Motor neuron (in vitro differentiated cells): ENCODE results near the gene HIKESHI. TPM values are rescaled to one million over a fixed set of nuclear protein-coding genes. Genes with fewer than 3 reads are reported as not detected.
"Not testable (repeated sequence)": the region's sequence is repeated elsewhere in the genome, so short reads cannot be mapped to it uniquely, and the experiment has no call there.

Experiments used
- ATAC-seq, 8 experiments: fragments of 200-7000 bp; cut with Tn5 transposase; replicated peaks in 6 of 8; 2 replicates each; pipeline ENCODE4 v1.8.0; 2021; ENCODE audit warnings: mild to moderate bottlenecking in 8 of 8, moderate library complexity in 8 of 8
- H3K27ac ChIP-seq, 2 donors: fragments of 250-450 bp; sonication (Bioruptor Pico); 2 replicates each; pipeline ENCODE4 v1.9.0; 2021; ENCODE audit warnings: antibody characterized with exemption in 2 of 2, mild to moderate bottlenecking in 2 of 2, moderate library complexity in 1 of 2
- H3K4me1 ChIP-seq, 2 donors: fragments of 250-450 bp; sonication (Bioruptor Pico); replicated peaks in 1 of 2; 2 replicates each; pipeline ENCODE4 v1.6.1; 2021; ENCODE audit warnings: antibody characterized with exemption in 2 of 2, mild to moderate bottlenecking in 2 of 2, moderate library complexity in 1 of 2
- H3K4me3 ChIP-seq, 5 donors: fragments of 250-450 bp; sonication (Bioruptor Pico); 2 replicates each; pipeline ENCODE4 v1.9.0; 2021; ENCODE audit warnings: antibody characterized with exemption in 5 of 5, mild to moderate bottlenecking in 5 of 5, moderate library complexity in 4 of 5
- WGBS, 10 experiments: fragments of 450-650 bp; shearing (Covaris generic); methylation state at CpG; one replicate each; pipeline ENCODE4 v1.0.0; 2022; 5-methylcytosine and 5-hydroxymethylcytosine counted together
- in situ Hi-C, 9 experiments: fragments of 400-800 bp; cut with MboI; loops; one replicate each; pipeline ENCODE4 v1.15.0; 2021; ENCODE audit warnings: low sequenced_read_pairs in 9 of 9, low pct_unique_long_range_greater_than_20kb in 2 of 9; ENCODE audit not compliant: unreplicated experiment in 9 of 9
- total RNA-seq, 8 experiments: library from RNA; unstranded; fragments of 300-600 nt; gene quantifications; 2 replicates each; pipeline versions ENCODE4 v1.2.3 to v1.2.4, GENCODE V29; 2022

HIKESHI gene
- total RNA-seq, 8 experiments from 2014 or later = 39.0 to 74.1 (median 43.4) TPM

- WGBS, 10 experiments = 56 to 100% (median 100%) methylated on average over 1 of the region's 1 CpG; no CpG with 5 or more reads in 1 of the 10 experiments
- in situ Hi-C loops = loop anchor here in 2 of 9 experiments (25.0 kb wide), 1 partner anchor 415 kb away; the partner anchor contains the start of gene CCDC83 (in 2 of the 2)
- H3K4me3 ChIP-seq = no peak overlapping the region
- no peaks in the 10 kb centered on the region for H3K4me1 ChIP-seq
- H3K27ac ChIP-seq = no peak overlapping the region
- no peak for ATAC-seq
Observed at GRCh38 chr11:86277741-86278140, 24.3 kb upstream of the HIKESHI start.

- 93 to 100% (median 97%) methylated on average over 4 to 8 of the region's 8 CpGs; no CpG with 5 or more reads in 1 of the 10 experiments for WGBS, 10 experiments
- ATAC-seq = no peak
- Histone ChIP-seq H3K4me3 (no peak overlapping the region), H3K27ac (no peak overlapping the region), H3K4me1 (no peaks in the 10 kb centered on the region)
- in situ Hi-C loops = loop anchor here in 2 of 9 experiments (25.0 kb wide), 1 partner anchor 416 kb away; the partner anchor contains the start of gene CCDC83 (in 2 of the 2)
Observed at GRCh38 chr11:86278226-86278625, 23.8 kb upstream of the HIKESHI start.

- 88 to 100% (median 94%) methylated on average over 1 to 3 of the region's 3 CpGs; no CpG with 5 or more reads in 1 of the 10 experiments for WGBS, 10 experiments
- no peak for ATAC-seq
- no peak overlapping the region for H3K4me3 ChIP-seq
- in situ Hi-C loops = loop anchor here in 2 of 9 experiments (25.0 kb wide), 1 partner anchor 417 kb away; the partner anchor contains the start of gene CCDC83 (in 2 of the 2)
- H3K27ac ChIP-seq = no peak overlapping the region
- H3K4me1 ChIP-seq = no peaks in the 10 kb centered on the region
Observed at GRCh38 chr11:86279747-86280146, 22.3 kb upstream of the HIKESHI start.

GRCh38 chr11:86287468-86287796, 14.6 kb upstream of the HIKESHI start:
- in situ Hi-C loops = loop anchor here in 2 of 9 experiments (25.0 kb wide), 1 partner anchor 425 kb away; the partner anchor contains the start of gene CCDC83 (in 2 of the 2)
- WGBS, 10 experiments = 80 to 100% (median 91%) methylated on average over 1 to 2 of the region's 2 CpGs; no CpG with 5 or more reads in 1 of the 10 experiments

GRCh38 chr11:86288776-86289507, 13.1 kb upstream of the HIKESHI start:
- in situ Hi-C loops = loop anchor here in 2 of 9 experiments (25.0 kb wide), 1 partner anchor 427 kb away; the partner anchor contains the start of gene CCDC83 (in 2 of the 2)
- no peak overlapping the region for H3K4me3 ChIP-seq
- H3K27ac ChIP-seq = no peak overlapping the region
- ATAC-seq = peak in 6 of 8 experiments; percentile 17 to 60 (median 48)
- 40 to 100% (median 83%) methylated on average over 1 to 5 of the region's 7 CpGs; no CpG with 5 or more reads in 2 of the 10 experiments for WGBS, 10 experiments
- no peaks in the 10 kb centered on the region for H3K4me1 ChIP-seq

More at GRCh38 chr11:86287468-86287796, 14.6 kb upstream of the HIKESHI start:
- Histone ChIP-seq H3K4me3 (no peak overlapping the region), H3K4me1 (no peaks in the 10 kb centered on the region), H3K27ac (no peak overlapping the region)
- no peak for ATAC-seq

- H3K4me1 ChIP-seq, H3K27ac ChIP-seq, H3K4me3 ChIP-seq: not testable (repeated sequence)
- ATAC-seq = peak in 1 of 8 experiments; percentile 37
- in situ Hi-C loops = loop anchor here in 2 of 9 experiments (25.0 kb wide), 1 partner anchor 427 kb away; the partner anchor contains the start of gene CCDC83 (in 2 of the 2)
- 0 to 100% (median 92%) methylated on average over 1 to 7 of the region's 9 CpGs; no CpG with 5 or more reads in 2 of the 10 experiments for WGBS, 10 experiments
Observed at GRCh38 chr11:86289508-86290280, 12.3 kb upstream of the HIKESHI start.

GRCh38 chr11:86291466-86292262, 10.4 kb upstream of the HIKESHI start:
- 0 to 86% (median 43%) methylated on average over 1 to 3 of the region's 3 CpGs; no CpG with 5 or more reads in 1 of the 10 experiments for WGBS, 10 experiments
- Histone ChIP-seq H3K4me1 (no peaks in the 10 kb centered on the region), H3K4me3 (no peak overlapping the region), H3K27ac (no peak overlapping the region)
- in situ Hi-C loops = loop anchor here in 2 of 9 experiments (25.0 kb wide), 1 partner anchor 429 kb away; the partner anchor contains the start of gene CCDC83 (in 2 of the 2)
- ATAC-seq = peak in 4 of 8 experiments; percentile 30 to 62 (median 52)

GRCh38 chr11:86292912-86293616, 9.0 kb upstream of the HIKESHI start:
- Histone ChIP-seq H3K27ac (no peak overlapping the region), H3K4me1 (no peaks in the 10 kb centered on the region), H3K4me3 (no peak overlapping the region)
- no peak for ATAC-seq
- 80 to 100% (median 97%) methylated on average over 1 to 5 of the region's 6 CpGs; no CpG with 5 or more reads in 4 of the 10 experiments for WGBS, 10 experiments
- in situ Hi-C loops = loop anchor here in 2 of 9 experiments (25.0 kb wide), 1 partner anchor 431 kb away; the partner anchor contains the start of gene CCDC83 (in 2 of the 2)

GRCh38 chr11:86294026-86294425, 8.0 kb upstream of the HIKESHI start:
- Histone ChIP-seq H3K27ac (no peak overlapping the region), H3K4me1 (no peaks in the 10 kb centered on the region), H3K4me3 (no peak overlapping the region)
- in situ Hi-C loops = loop anchor here in 2 of 9 experiments (25.0 kb wide), 1 partner anchor 432 kb away; the partner anchor contains the start of gene CCDC83 (in 2 of the 2)
- no peak for ATAC-seq

- in situ Hi-C loops = no loop called here
- no peak for ATAC-seq
- H3K4me3 ChIP-seq = peak overlapping the region; percentile 58 to 94 (median 75)
- H3K27ac ChIP-seq = no peak overlapping the region
- peaks cover 9 to 13% of the 10 kb centered on the region in 2 donors for H3K4me1 ChIP-seq
- WGBS, 10 experiments = 0 to 5% (median 0%) methylated on average over 2 to 4 of the region's 6 CpGs; no CpG with 5 or more reads in 2 of the 10 experiments
Observed at GRCh38 chr11:86301742-86302091, 323 bp upstream of the HIKESHI start.

GRCh38 chr11:86303257-86303656, 1.2 kb downstream of the HIKESHI start:
- WGBS, 10 experiments = 21 to 100% (median 65%) methylated on average over 1 to 2 of the region's 2 CpGs; no CpG with 5 or more reads in 3 of the 10 experiments
- ATAC-seq = no peak
- Histone ChIP-seq H3K4me1 (peaks cover 9 to 13% of the 10 kb centered on the region in 2 donors), H3K4me3 (peak overlapping the region in 4 of 5 donors; percentile 58 to 94 (median 82)), H3K27ac (no peak overlapping the region)
- in situ Hi-C loops = no loop called here
